GM19239 (cell line): ENCODE results near the gene RAB11FIP3.
"Not testable (repeated sequence)": the region's sequence is repeated elsewhere in the genome, so short reads cannot be mapped to it uniquely, and the experiment has no call there.

Source experiments
- DNase-seq: peaks from one replicate; pipeline ENCODE4 v3.0.0; 2011; ENCODE audit warnings: low spot score; ENCODE audit not compliant: insufficient read length
- FAIRE-seq: peaks from 2 replicates; lab custom pipeline; 2011; peaks lifted over from hg19 to GRCh38; lab: Jason Lieb, UNC

Gene RAB11FIP3

GRCh38 chr16:459761-460160 lies 34.3 kb downstream of the RAB11FIP3 start:
- FAIRE-seq = no peak

GRCh38 chr16:460787-461186 lies 35.3 kb downstream of the RAB11FIP3 start:
- DNase-seq (no peak), FAIRE-seq (no peak)

More at GRCh38 chr16:459761-460160, 34.3 kb downstream of the RAB11FIP3 start:
- DNase-seq = no peak

- FAIRE-seq (no peak), DNase-seq (no peak)
These were observed 37.6 kb downstream of the RAB11FIP3 start for GRCh38 chr16:463071-463470.

GRCh38 chr16:466651-467050 lies 41.2 kb downstream of the RAB11FIP3 start:
- no peak for FAIRE-seq

GRCh38 chr16:467249-467871 lies 41.9 kb downstream of the RAB11FIP3 start:
- FAIRE-seq, DNase-seq: not testable (repeated sequence)

More at GRCh38 chr16:466651-467050, 41.2 kb downstream of the RAB11FIP3 start:
- no peak for DNase-seq

- FAIRE-seq = no peak
- no peak for DNase-seq
These were observed 42.8 kb downstream of the RAB11FIP3 start for GRCh38 chr16:468068-468821.

DNA sequence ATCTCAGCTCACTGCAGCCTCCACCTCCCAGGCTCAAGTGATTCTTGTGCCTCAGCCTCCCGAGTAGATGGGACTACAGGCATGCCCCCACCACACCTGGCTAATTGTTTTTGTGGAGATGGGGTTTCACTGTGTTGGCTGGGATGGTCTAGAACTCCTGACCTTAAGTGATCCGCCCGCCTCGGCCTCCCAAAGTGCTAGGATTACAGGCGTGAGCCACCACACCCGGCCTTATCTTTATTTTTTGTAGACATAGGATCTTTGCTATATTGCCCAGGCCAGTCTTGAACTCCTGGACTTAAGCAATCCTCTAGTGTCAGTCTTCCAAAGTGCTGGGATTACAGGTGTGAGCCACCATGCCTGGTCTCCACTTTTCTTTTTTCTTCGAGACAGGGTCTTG lies 44.0 kb downstream of the RAB11FIP3 start:
- not testable (repeated sequence) for DNase-seq, FAIRE-seq

DNA sequence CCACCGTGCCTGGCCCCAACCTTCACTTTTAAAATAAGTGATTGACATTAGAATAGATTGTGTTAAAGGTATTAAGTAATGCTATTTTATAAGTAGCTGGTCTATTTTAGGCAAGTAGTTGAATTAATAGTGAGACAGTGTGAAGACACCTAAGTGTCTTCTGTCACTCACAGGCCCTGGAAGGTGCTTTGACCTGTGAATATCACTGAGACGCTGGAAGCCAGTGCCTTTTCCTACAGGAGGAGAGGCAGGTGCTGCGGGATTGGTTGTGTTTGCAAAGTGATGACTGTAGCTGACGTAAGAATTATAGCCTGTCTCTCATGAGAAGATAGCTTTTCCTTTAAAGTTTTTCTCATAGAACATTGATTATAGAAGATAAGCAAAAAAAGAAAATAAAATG lies 45.0 kb downstream of the RAB11FIP3 start:
- DNase-seq (no peak), FAIRE-seq (no peak)

GRCh38 chr16:471353-472198 lies 46.1 kb downstream of the RAB11FIP3 start:
- FAIRE-seq = no peak

DNA sequence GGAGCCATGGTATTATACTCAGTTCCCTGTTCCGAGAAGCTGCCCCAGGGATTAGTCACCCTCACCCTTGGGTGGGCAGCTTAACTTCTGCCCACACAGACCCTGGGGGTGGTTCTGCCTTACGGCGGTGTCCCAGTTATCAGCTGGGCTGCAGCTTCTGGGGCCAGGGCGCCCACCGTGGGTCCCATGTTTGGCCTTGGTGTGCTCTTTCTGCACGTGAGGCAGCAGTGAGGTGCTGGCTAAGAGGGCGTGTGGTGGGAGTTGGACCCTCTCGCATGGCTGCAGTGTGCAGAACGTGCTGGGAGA lies 46.7 kb downstream of the RAB11FIP3 start:
- FAIRE-seq (no peak), DNase-seq (no peak)

More at GRCh38 chr16:471353-472198, 46.1 kb downstream of the RAB11FIP3 start:
- no peak for DNase-seq

- no peak for FAIRE-seq
- no peak for DNase-seq
These were observed 47.9 kb downstream of the RAB11FIP3 start for GRCh38 chr16:473046-474043.

GRCh38 chr16:474420-475122 lies 49.1 kb downstream of the RAB11FIP3 start:
- DNase-seq (no peak), FAIRE-seq (no peak)

DNA sequence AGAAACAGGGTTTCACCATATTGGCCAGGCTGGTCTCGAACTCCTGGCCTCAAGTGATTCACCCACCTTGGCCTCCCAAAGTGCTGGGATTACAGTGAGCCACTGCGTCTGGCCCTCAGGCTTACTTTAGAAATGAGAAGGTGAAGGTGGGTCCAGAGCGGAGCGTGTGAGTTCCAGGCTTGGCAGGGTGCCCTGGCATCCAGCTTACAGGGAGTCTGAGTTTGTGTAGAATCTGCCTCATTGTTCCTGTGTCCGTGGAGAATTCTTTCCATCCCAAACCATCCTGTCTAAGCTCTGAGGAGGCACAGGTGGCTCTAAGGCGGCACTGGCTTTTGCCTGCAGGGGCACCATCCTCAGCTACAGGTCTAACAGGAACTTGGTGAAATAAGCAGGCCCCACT lies 50.6 kb downstream of the RAB11FIP3 start:
- no peak for FAIRE-seq

DNA sequence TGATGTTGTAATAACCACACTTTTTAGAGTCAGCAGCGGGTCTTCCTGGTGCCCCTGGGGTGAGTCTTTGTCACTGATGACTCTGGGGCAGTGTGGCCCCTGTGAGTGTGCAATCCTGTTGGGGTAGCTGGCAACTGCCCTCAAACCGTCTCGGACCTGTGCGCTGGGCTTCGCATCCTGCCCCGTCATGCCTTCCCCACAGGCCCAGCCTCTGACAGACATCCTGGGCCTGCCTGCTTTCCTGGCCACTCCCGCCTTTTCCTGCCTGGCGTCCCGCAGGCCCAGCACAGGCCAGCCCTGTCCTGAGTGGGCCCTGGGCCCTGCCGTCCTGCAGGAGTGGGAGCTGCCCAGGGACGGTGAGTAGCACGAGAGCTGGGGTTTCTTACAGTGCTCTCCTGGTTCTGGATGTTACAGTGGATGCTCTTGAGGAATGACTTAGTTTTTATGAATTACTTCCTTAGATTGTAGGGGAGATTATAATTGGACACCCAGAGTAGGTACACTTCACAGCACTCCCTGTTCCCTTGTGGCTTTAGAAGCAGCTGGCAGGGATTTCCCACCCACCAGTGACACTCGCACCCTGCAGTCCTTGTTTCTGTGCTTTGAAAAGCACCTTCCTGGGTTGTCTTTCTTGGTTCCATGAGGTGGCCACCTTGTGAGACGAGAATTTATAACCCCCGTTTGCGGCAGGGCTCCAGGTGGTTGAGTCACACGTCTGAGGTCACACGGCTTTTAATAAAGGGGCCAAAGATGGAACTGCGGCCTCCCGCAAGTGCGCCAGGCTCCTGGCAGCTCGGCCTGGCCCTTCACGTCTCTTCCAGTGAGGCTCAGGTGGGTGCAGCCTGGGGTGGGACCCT lies 52.1 kb downstream of the RAB11FIP3 start:
- DNase-seq = no peak
- no peak for FAIRE-seq

More for the DNA sequence above, 50.6 kb downstream of the RAB11FIP3 start:
- no peak for DNase-seq

GRCh38 chr16:478287-478686 lies 52.8 kb downstream of the RAB11FIP3 start:
- FAIRE-seq, DNase-seq: not testable (repeated sequence)

DNA sequence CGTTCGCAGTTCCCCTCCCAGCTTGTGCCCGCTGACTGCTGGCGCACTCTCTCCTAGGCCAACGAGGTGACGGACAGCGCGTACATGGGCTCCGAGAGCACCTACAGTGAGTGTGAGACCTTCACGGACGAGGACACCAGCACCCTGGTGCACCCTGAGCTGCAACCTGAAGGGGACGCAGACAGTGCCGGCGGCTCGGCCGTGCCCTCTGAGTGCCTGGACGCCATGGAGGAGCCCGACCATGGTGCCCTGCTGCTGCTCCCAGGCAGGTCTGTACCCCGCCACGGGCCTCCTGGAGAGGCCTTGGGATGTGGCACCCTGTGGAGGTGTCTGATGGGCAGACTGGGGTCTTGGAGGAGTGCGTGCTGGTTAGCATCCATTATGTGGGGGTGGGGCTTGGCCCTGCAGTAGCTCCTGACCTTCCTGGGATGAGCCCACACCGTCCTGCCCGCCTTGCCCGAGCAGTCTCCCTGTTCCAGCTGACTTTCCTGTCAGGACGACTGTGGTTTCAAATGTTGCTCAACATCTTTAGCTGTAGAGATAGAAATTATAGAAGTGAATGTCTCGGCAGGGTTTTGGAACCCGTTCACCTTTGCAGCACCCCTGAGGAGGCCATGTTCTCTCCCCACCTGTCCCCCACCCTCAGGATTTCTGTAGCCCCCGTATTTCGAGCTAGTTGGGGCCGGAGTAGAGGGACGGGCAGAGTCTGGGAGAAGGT lies 57.2 kb downstream of the RAB11FIP3 start:
- no peak for DNase-seq
- no peak for FAIRE-seq

- DNase-seq (no peak), FAIRE-seq (no peak)
These were observed 58.1 kb downstream of the RAB11FIP3 start for GRCh38 chr16:483341-484075.
